ENCODE data around the gene ARAF. TPM values are rescaled to one million over a fixed set of nuclear protein-coding genes. Genes with fewer than 3 reads are reported as not detected.

Gene ARAF
- total RNA-seq, 3 donors from 2014 or later, result 82.1 to 108 (median 90.1) TPM

DNA sequence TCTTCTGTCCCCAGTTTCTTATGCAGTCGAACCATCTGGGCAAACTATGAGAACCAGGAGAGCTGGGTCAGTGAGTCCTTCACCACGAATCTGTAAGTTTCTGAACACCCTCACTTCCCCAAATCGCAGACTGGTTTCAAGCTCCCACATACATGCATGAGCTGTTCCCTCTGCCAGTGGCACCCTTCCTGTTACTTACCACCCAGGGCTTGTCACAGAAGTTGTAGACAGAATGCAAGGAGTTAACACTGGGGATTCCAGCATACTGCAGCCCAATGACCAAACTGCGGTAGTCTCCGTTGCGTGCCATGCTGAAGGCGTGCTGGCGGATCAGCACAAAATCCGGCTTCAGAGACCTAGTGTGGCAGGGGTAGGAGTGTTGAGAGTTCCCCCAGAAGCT, 44.0 kb downstream of the ARAF start:
- no peak for ATAC-seq
- Histone ChIP-seq H3K4me1 (ENCODE audit: low read depth) (no peaks in the 10 kb centered on the region), H3K36me3 (ENCODE audit: low read depth) (no peaks in the 10 kb centered on the region), H3K9me3 (no peaks in the 10 kb centered on the region), H3K4me3 (no peak overlapping the region)
- no peak for DNase-seq
- intact Hi-C loops (cut with DNase I, micrococcal nuclease), result no loop called here
- TF ChIP-seq, protein P1, sequence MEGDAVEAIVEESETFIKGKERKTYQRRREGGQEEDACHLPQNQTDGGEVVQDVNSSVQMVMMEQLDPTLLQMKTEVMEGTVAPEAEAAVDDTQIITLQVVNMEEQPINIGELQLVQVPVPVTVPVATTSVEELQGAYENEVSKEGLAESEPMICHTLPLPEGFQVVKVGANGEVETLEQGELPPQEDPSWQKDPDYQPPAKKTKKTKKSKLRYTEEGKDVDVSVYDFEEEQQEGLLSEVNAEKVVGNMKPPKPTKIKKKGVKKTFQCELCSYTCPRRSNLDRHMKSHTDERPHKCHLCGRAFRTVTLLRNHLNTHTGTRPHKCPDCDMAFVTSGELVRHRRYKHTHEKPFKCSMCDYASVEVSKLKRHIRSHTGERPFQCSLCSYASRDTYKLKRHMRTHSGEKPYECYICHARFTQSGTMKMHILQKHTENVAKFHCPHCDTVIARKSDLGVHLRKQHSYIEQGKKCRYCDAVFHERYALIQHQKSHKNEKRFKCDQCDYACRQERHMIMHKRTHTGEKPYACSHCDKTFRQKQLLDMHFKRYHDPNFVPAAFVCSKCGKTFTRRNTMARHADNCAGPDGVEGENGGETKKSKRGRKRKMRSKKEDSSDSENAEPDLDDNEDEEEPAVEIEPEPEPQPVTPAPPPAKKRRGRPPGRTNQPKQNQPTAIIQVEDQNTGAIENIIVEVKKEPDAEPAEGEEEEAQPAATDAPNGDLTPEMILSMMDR (IDR thresholded peaks at IDR 0.05), result no peak

- DNase-seq, result no peak
- TF ChIP-seq, protein P1 (IDR thresholded peaks at IDR 0.05), result no peak
- Histone ChIP-seq H3K36me3 (ENCODE audit: low read depth) (no peaks in the 10 kb centered on the region), H3K4me3 (no peak overlapping the region), H3K9me3 (no peaks in the 10 kb centered on the region), H3K4me1 (ENCODE audit: low read depth) (no peaks in the 10 kb centered on the region)
- no peak for ATAC-seq
- intact Hi-C loops (cut with DNase I, micrococcal nuclease), result no loop called here
Observed at GRCh38 chrX:47607091-47607490, 46.1 kb downstream of the ARAF start.

DNA sequence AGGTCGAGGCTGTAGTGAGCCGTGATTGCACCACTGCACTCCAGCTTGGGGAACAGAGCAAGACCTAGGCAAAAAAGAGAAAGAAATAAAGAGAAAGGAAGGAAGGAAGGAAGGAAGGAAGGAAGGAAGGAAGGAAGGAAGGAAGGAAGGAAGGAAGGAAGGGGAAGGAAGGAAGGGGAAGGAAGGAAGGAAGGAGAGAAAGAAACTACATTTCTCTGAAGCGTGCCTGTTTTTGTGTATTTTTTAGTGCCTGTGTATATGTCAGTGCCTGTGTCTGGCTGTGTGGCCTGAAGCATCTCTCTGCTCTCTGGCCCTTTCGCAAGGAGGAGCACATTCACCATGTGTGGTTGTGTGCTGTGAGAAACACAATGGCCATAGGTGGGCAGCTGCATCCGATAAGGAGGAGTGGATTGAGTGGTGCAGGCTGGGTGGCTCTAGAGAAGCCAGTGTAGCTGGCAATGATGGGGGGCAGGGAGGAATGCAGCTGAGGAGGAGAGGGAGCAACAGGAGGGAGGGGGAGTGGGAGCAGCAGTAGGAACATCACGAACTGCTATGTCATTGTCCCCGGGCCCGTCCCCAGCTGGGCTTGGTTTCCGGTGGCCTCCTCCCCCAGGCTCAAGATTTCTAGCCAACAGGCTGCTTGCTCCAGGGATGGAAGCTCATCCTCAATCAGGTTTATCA, 47.3 kb downstream of the ARAF start:
- intact Hi-C loops (cut with DNase I, micrococcal nuclease), result no loop called here
- no peaks in the 10 kb centered on the region for H3K4me1 ChIP-seq (ENCODE audit: low read depth)
- H3K4me3 ChIP-seq, result no peak overlapping the region
- ATAC-seq (no peak), DNase-seq (no peak)
- H3K36me3 ChIP-seq (ENCODE audit: low read depth), result no peaks in the 10 kb centered on the region
- H3K9me3 ChIP-seq, result no peaks in the 10 kb centered on the region
- TF ChIP-seq, protein P1 (IDR thresholded peaks at IDR 0.05), result no peak

- no peak for DNase-seq
- TF ChIP-seq, protein P1 (IDR thresholded peaks at IDR 0.05), result no peak
- intact Hi-C loops (cut with DNase I, micrococcal nuclease), result no loop called here
- Histone ChIP-seq H3K36me3 (ENCODE audit: low read depth) (no peaks in the 10 kb centered on the region), H3K9me3 (no peaks in the 10 kb centered on the region), H3K4me3 (no peak overlapping the region), H3K4me1 (ENCODE audit: low read depth) (no peaks in the 10 kb centered on the region)
- ATAC-seq, result no peak
Observed at GRCh38 chrX:47610511-47610910, 49.5 kb downstream of the ARAF start.

DNA sequence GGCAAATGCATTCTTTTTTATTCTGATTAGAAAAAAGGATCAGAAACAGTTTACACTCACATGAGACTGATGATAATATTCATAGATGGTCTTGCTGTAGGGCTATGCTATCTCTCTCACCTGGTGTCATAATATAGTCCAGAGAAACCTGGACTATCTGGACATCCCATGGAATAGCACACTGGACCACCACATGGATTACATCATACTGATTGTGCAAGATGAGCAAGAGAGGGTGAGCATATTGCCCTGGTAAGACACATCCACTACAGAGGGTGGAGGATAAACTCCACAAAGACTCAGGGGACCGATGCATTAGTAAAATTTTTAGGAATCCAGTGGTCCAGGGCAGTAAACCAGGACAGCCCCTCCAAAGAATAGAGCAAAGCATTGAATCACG, 50.5 kb downstream of the ARAF start:
- intact Hi-C loops (cut with DNase I, micrococcal nuclease), result no loop called here
- Histone ChIP-seq H3K36me3 (ENCODE audit: low read depth) (no peaks in the 10 kb centered on the region), H3K4me3 (no peak overlapping the region), H3K9me3 (no peaks in the 10 kb centered on the region), H3K4me1 (ENCODE audit: low read depth) (no peaks in the 10 kb centered on the region)
- DNase-seq (no peak), ATAC-seq (no peak)
- TF ChIP-seq, protein P1 (IDR thresholded peaks at IDR 0.05), result no peak

- Histone ChIP-seq H3K36me3 (ENCODE audit: low read depth) (no peaks in the 10 kb centered on the region), H3K4me1 (ENCODE audit: low read depth) (no peaks in the 10 kb centered on the region), H3K4me3 (no peak overlapping the region), H3K9me3 (no peaks in the 10 kb centered on the region)
- DNase-seq (no peak), ATAC-seq (no peak)
- intact Hi-C loops (cut with DNase I, micrococcal nuclease), result no loop called here
- TF ChIP-seq, protein P1 (IDR thresholded peaks at IDR 0.05), result no peak
Observed at GRCh38 chrX:47611926-47612325, 50.9 kb downstream of the ARAF start.

All from mucosa of descending colon (tissue), 3 donors.